Mucosa of descending colon (tissue), 3 donors: ENCODE measurements around the gene AZI2. TPM values are rescaled to one million over a fixed set of nuclear protein-coding genes. Genes with fewer than 3 reads are reported as not detected.
A peak's percentile ranks its signal among the peaks of the same experiment; 100 is the strongest.

Experiments used
- ATAC-seq: fragments of 200-7000 bp; cut with Tn5 transposase; one replicate; pipeline ENCODE4 v1.9.1; 2020; ENCODE audit warnings: mild to moderate bottlenecking, moderate library complexity
- DNase-seq, 3 donors: peaks; one replicate each; pipeline ENCODE4 v3.0.0-alpha.2; 2020
- H3K36me3 ChIP-seq: fragments of 200-600 bp; one replicate; pipeline ENCODE4 v1.8.0; 2021; ENCODE audit warnings: low read depth, mild to moderate bottlenecking
- H3K4me1 ChIP-seq: fragments of 200-600 bp; one replicate; pipeline ENCODE4 v1.8.0; 2021; ENCODE audit warnings: low read depth, mild to moderate bottlenecking
- H3K4me3 ChIP-seq: fragments of 200-600 bp; one replicate; pipeline ENCODE4 v1.8.0; 2021; ENCODE audit warnings: mild to moderate bottlenecking
- H3K9me3 ChIP-seq: fragments of 200-600 bp; one replicate; pipeline ENCODE4 v1.8.0; 2021; ENCODE audit warnings: mild to moderate bottlenecking
- CTCF ChIP-seq: fragments of 200-600 bp; IDR thresholded peaks from one replicate; pipeline ENCODE4 v1.8.0; 2022; ENCODE audit warnings: antibody characterized with exemption, mild to moderate bottlenecking
- intact Hi-C, 2 donors: fragments of 100-400 bp; cut with DNase I in 1 of 2; cut with micrococcal nuclease in 1 of 2; formaldehyde crosslinking; loops; one replicate each; pipeline versions ENCODE4 v1.11.0 to v1.11.1; 2022; cut with DNase I, micrococcal nuclease
- total RNA-seq, 3 donors: library from RNA; stranded (reverse); fragmentation: NEBNext Ultra II Directional in 2 of 3; extraction: Animal tissue kit (Norgen Biotek cat#: 25700) in 2 of 3; gene quantifications; one replicate each; pipeline versions ENCODE4 v1.2.1 to v1.2.4, GENCODE V29; 2021 to 2023
- donor health status: DM: no; HTN: no; CAD: no; lungs with moderate emphysema.
- donor health status: DM: no; HTN: no; CAD: no.
- donor health status: DM: no; HTN: yes; CAD: no.

The AZI2 gene
- total RNA-seq, 3 donors from 2014 or later, result 50.4 to 61.6 (median 55.3) TPM

GRCh38 chr3:28291577-28291976 lies 57.0 kb downstream of the AZI2 start:
- Histone ChIP-seq H3K4me3 (no peak overlapping the region), H3K36me3 (no peaks in the 10 kb centered on the region), H3K9me3 (no peaks in the 10 kb centered on the region), H3K4me1 (peaks cover 3% of the 10 kb centered on the region)
- no peak for DNase-seq
- intact Hi-C loops, result no loop called here
- TF ChIP-seq CTCF, result no peak
- no peak for ATAC-seq

GRCh38 chr3:28290863-28291300 lies 57.7 kb downstream of the AZI2 start:
- peaks cover 3% of the 10 kb centered on the region for H3K4me1 ChIP-seq
- no peak overlapping the region for H3K4me3 ChIP-seq
- ATAC-seq, result no peak
- H3K9me3 ChIP-seq, result no peaks in the 10 kb centered on the region
- TF ChIP-seq CTCF, result no peak
- H3K36me3 ChIP-seq, result no peaks in the 10 kb centered on the region
- no peak for DNase-seq
- intact Hi-C loops, result no loop called here

GRCh38 chr3:28287046-28287445 lies 61.6 kb downstream of the AZI2 start:
- intact Hi-C loops, result no loop called here
- Histone ChIP-seq H3K36me3 (no peaks in the 10 kb centered on the region), H3K4me3 (no peak overlapping the region), H3K9me3 (no peaks in the 10 kb centered on the region), H3K4me1 (no peaks in the 10 kb centered on the region)
- TF ChIP-seq CTCF, result no peak
- ATAC-seq, result no peak
- no peak for DNase-seq

GRCh38 chr3:28286595-28286994 lies 62.0 kb downstream of the AZI2 start:
- no peaks in the 10 kb centered on the region for H3K4me1 ChIP-seq
- H3K36me3 ChIP-seq, result no peaks in the 10 kb centered on the region
- DNase-seq (peak in 1 of 3 donors; percentile 10), ATAC-seq (peak; percentile 90)
- H3K9me3 ChIP-seq, result no peaks in the 10 kb centered on the region
- H3K4me3 ChIP-seq, result no peak overlapping the region
- peak; percentile 36 for TF ChIP-seq CTCF
- intact Hi-C loops, result no loop called here

- TF ChIP-seq CTCF, result no peak
These were observed 67.8 kb downstream of the AZI2 start for GRCh38 chr3:28280781-28281180.

GRCh38 chr3:28279770-28280169 lies 68.9 kb downstream of the AZI2 start:
- no peak for TF ChIP-seq CTCF
- Histone ChIP-seq H3K4me3 (no peak overlapping the region), H3K4me1 (no peaks in the 10 kb centered on the region), H3K9me3 (no peaks in the 10 kb centered on the region), H3K36me3 (no peaks in the 10 kb centered on the region)
- intact Hi-C loops, result no loop called here
- DNase-seq (no peak), ATAC-seq (no peak)

More at GRCh38 chr3:28280781-28281180, 67.8 kb downstream of the AZI2 start:
- intact Hi-C loops, result no loop called here
- ATAC-seq, result peak; percentile 32
- no peaks in the 10 kb centered on the region for H3K9me3 ChIP-seq
- no peaks in the 10 kb centered on the region for H3K4me1 ChIP-seq
- no peak for DNase-seq
- H3K36me3 ChIP-seq, result no peaks in the 10 kb centered on the region
- no peak overlapping the region for H3K4me3 ChIP-seq
